Measurements from ENCODE around the gene MTUS2. TPM values are rescaled to one million over a fixed set of nuclear protein-coding genes. Genes with fewer than 3 reads are reported as not detected.

The MTUS2 gene
- total and polyA plus RNA-seq, 2 donors (not counting 1 experiment from before 2014, with no cell fraction given) = 0.06 TPM; not detected in 1

DNA sequence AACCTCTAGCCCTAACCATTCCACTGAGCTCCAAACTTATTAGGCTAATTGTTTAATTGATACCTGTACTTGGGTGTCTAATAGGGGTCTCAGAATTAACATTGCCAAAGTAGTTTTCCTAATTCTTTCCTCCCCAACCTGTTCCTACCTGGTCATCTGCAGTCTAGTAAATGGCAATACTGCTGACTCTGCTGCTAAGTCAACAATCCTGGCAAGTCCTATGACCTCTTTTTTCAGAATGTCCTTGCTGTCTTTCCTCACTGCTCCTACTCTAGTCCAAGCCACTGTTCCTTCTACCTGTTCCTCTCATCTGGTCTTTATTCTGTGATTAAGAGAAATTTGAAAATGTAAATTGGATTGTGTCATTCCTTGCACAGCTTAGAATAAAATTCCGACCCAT is 143.9 kb downstream of the MTUS2 start:
- H2AFZ ChIP-seq (ENCODE audit: low read length) = no peak overlapping the region
- no peak overlapping the region for H3K4me2 ChIP-seq (ENCODE audit: extremely low read depth, insufficient read depth, low read length)
- H3K27ac ChIP-seq (ENCODE audit: insufficient read depth, low read length) = no peak overlapping the region

DNA sequence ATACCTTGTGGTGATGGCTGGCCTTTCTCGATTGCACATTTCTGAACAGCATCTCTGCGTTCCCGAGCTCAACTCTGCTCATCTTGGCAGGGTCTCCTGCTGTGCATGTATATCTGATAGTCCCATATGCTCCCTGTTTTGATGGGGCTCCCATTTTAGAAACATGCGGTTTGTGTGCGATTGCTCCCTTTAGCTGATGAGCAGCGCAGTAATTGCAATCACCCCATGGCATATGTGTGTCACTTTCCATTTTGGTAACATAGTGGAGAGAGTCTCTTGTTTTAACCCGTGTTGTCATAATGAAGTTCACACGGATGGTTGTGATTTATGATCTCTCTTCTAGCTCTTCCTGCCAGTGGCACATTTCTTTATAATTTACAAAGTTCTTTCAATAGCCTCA is 144.7 kb downstream of the MTUS2 start:
- Histone ChIP-seq H3K79me2 (ENCODE audit: control insufficient read depth, insufficient read depth, low read length) (no peaks in the 10 kb centered on the region), H3K27ac (ENCODE audit: insufficient read depth, low read length) (no peak overlapping the region), H2AFZ (ENCODE audit: low read length) (no peak overlapping the region), H4K20me1 (ENCODE audit: control insufficient read depth, extremely low read depth, insufficient read depth, low read length) (no peaks in the 10 kb centered on the region), H3K9ac (ENCODE audit: insufficient read depth, low read length) (no peak overlapping the region), H3K4me2 (ENCODE audit: extremely low read depth, insufficient read depth, low read length) (no peak overlapping the region), H3K4me3 (replicated peaks in 1 of 4; ENCODE audit: control extremely low read depth in 1 of 4, insufficient read depth in 1 of 4, low read depth in 3 of 4, low read length in 4 of 4) (no peak overlapping the region), H3K36me3 (ENCODE audit: control insufficient read depth, insufficient read depth, low read length) (no peaks in the 10 kb centered on the region), H3K4me1 (ENCODE audit: control insufficient read depth, extremely low read depth, insufficient read depth, low read length) (no peaks in the 10 kb centered on the region), H3K27me3 (ENCODE audit: control insufficient read depth, insufficient read depth, low read length) (no peaks in the 10 kb centered on the region), H3K9me3 (ENCODE audit: control insufficient read depth, insufficient read depth, low read depth, low read length) (no peaks in the 10 kb centered on the region)
- no peak for TF ChIP-seq EZH2 (IDR thresholded peaks at IDR 0.05; ENCODE audit: low read length, missing control alignments)
- TF ChIP-seq, protein P1, sequence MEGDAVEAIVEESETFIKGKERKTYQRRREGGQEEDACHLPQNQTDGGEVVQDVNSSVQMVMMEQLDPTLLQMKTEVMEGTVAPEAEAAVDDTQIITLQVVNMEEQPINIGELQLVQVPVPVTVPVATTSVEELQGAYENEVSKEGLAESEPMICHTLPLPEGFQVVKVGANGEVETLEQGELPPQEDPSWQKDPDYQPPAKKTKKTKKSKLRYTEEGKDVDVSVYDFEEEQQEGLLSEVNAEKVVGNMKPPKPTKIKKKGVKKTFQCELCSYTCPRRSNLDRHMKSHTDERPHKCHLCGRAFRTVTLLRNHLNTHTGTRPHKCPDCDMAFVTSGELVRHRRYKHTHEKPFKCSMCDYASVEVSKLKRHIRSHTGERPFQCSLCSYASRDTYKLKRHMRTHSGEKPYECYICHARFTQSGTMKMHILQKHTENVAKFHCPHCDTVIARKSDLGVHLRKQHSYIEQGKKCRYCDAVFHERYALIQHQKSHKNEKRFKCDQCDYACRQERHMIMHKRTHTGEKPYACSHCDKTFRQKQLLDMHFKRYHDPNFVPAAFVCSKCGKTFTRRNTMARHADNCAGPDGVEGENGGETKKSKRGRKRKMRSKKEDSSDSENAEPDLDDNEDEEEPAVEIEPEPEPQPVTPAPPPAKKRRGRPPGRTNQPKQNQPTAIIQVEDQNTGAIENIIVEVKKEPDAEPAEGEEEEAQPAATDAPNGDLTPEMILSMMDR (conservative IDR thresholded peaks at IDR 0.05 in 1 of 2, IDR thresholded peaks at IDR 0.05 in 1 of 2; ENCODE audit: low read depth in 1 of 2, low read length in 2 of 2) = no peak
- DNase-seq (ENCODE audit: low read depth in 2 of 2) = no peak

More for the DNA sequence above, 143.9 kb downstream of the MTUS2 start:
- Histone ChIP-seq H4K20me1 (ENCODE audit: control insufficient read depth, extremely low read depth, insufficient read depth, low read length) (no peaks in the 10 kb centered on the region), H3K4me1 (ENCODE audit: control insufficient read depth, extremely low read depth, insufficient read depth, low read length) (no peaks in the 10 kb centered on the region), H3K9ac (ENCODE audit: insufficient read depth, low read length) (no peak overlapping the region), H3K4me3 (replicated peaks in 1 of 4; ENCODE audit: control extremely low read depth in 1 of 4, insufficient read depth in 1 of 4, low read depth in 3 of 4, low read length in 4 of 4) (no peak overlapping the region), H3K79me2 (ENCODE audit: control insufficient read depth, insufficient read depth, low read length) (no peaks in the 10 kb centered on the region), H3K9me3 (ENCODE audit: control insufficient read depth, insufficient read depth, low read depth, low read length) (no peaks in the 10 kb centered on the region), H3K36me3 (ENCODE audit: control insufficient read depth, insufficient read depth, low read length) (no peaks in the 10 kb centered on the region), H3K27me3 (ENCODE audit: control insufficient read depth, insufficient read depth, low read length) (no peaks in the 10 kb centered on the region)
- TF ChIP-seq, protein P1 (conservative IDR thresholded peaks at IDR 0.05 in 1 of 2, IDR thresholded peaks at IDR 0.05 in 1 of 2; ENCODE audit: low read depth in 1 of 2, low read length in 2 of 2) = no peak
- no peak for TF ChIP-seq EZH2 (IDR thresholded peaks at IDR 0.05; ENCODE audit: low read length, missing control alignments)
- no peak for DNase-seq (ENCODE audit: low read depth in 2 of 2)

DNA sequence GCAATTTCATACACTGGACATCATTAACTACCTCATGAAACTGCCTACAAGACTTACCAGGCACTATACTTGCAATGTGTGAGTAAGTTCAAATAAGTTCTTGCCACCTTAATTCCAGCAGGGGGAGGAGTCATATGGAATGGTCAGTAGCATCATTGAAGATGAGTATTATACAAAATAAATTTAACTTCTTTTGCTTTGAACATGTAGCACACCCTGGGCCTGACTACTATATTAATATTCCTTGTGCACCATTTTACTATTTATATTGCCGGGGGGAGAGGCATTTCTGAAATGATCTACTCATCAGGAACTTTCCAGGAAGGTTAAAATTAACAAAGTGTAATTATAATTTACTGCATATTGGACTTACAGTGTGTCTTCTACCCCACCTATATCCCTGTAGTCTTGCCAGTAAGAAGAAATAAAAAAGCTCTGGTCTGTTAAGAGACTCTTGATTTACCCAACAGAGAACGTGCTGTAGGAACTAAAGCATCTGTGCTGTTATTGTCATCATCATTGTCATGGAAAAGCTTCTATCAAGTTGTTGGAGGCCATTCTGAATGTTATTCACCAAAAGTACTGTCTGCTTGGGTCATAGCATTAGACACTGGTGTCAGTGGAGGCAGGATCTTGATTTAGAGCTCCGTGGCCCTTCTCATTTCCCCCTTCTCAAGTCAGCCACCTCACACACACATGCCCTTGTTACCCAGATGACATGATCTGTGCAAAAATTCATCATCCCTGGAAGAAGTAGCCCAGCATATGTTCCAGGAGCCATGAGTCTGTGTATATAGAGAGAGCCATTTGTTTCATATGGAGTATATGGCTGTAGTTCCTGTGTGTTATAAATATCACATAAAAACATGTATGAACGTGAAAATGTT is 147.1 kb downstream of the MTUS2 start:
- Histone ChIP-seq H3K4me1 (ENCODE audit: control insufficient read depth, extremely low read depth, insufficient read depth, low read length) (no peaks in the 10 kb centered on the region), H4K20me1 (ENCODE audit: control insufficient read depth, extremely low read depth, insufficient read depth, low read length) (no peaks in the 10 kb centered on the region), H3K36me3 (ENCODE audit: control insufficient read depth, insufficient read depth, low read length) (no peaks in the 10 kb centered on the region), H3K79me2 (ENCODE audit: control insufficient read depth, insufficient read depth, low read length) (no peaks in the 10 kb centered on the region), H2AFZ (ENCODE audit: low read length) (no peak overlapping the region), H3K27ac (ENCODE audit: insufficient read depth, low read length) (no peak overlapping the region), H3K9me3 (ENCODE audit: control insufficient read depth, insufficient read depth, low read depth, low read length) (no peaks in the 10 kb centered on the region), H3K4me2 (ENCODE audit: extremely low read depth, insufficient read depth, low read length) (no peak overlapping the region), H3K27me3 (ENCODE audit: control insufficient read depth, insufficient read depth, low read length) (no peaks in the 10 kb centered on the region), H3K4me3 (replicated peaks in 1 of 4; ENCODE audit: control extremely low read depth in 1 of 4, insufficient read depth in 1 of 4, low read depth in 3 of 4, low read length in 4 of 4) (no peak overlapping the region), H3K9ac (ENCODE audit: insufficient read depth, low read length) (no peak overlapping the region)
- no peak for TF ChIP-seq EZH2 (IDR thresholded peaks at IDR 0.05; ENCODE audit: low read length, missing control alignments)
- TF ChIP-seq, protein P1 (conservative IDR thresholded peaks at IDR 0.05 in 1 of 2, IDR thresholded peaks at IDR 0.05 in 1 of 2; ENCODE audit: low read depth in 1 of 2, low read length in 2 of 2) = no peak
- no peak for DNase-seq (ENCODE audit: low read depth in 2 of 2)
